Measurements from ENCODE around the gene ROPN1L. TPM values are rescaled to one million over a fixed set of nuclear protein-coding genes. Genes with fewer than 3 reads are reported as not detected.

The ROPN1L gene
- total RNA-seq, 1 donor from 2014 or later: 0.45 TPM

DNA sequence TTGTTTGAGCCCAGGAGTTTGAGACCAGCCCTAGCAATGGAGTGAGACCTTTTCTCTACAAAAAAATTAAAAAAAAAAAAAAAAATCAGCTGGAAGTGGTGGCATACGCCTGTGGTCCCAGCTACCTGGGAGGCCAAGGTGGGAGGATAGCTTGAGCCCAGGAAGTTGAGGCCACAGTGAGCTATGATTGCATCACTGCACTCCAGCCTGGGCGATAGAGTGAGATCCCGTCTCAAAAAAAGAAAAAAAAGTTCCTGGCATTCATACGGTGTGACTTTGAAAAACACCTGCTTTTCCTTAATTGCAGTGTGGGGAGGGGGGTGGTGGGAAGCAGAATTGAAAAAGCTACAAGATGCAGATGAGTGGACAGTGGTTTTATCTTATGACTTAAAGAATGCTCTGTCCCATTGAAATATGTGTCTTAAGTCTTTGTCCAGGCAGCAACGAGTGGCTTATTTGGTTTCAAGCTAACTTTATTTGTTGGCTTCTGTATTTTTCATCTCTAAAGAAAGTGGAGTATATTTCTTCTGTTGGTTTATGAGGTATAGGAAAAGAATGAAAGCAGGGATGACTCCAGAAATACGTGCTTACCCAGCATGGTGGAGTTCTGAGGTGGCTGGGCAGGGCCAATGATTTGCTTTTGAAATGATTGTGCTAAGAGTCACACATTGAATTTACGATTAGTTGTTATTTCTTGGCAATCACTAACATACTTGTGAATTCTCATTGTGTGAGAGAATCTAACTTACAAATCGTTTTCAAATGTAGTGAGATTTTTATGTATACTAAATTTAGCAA, 27.8 kb downstream of the ROPN1L start:
- H3K27me3 Mint-ChIP-seq (ENCODE audit: low read depth): no peaks in the 10 kb centered on the region
- no peak overlapping the region for H3K27ac Mint-ChIP-seq
- no peaks in the 10 kb centered on the region for H3K36me3 Mint-ChIP-seq
- H3K4me3 Mint-ChIP-seq: no peak overlapping the region
- no peaks in the 10 kb centered on the region for H3K9me3 Mint-ChIP-seq
- H3K4me1 Mint-ChIP-seq: peaks cover 18% of the 10 kb centered on the region
- no peak for DNase-seq (ENCODE audit: low spot score in 2 of 2, unreplicated experiment in 2 of 2)
- no peak for TF ChIP-seq CTCF (IDR thresholded peaks at IDR 0.05; ENCODE audit: unreplicated experiment)

GRCh38 chr5:10470669-10471068, 29.0 kb downstream of the ROPN1L start:
- H3K9me3 Mint-ChIP-seq: peaks cover 4% of the 10 kb centered on the region
- H3K4me3 Mint-ChIP-seq: no peak overlapping the region
- H3K27me3 Mint-ChIP-seq (ENCODE audit: low read depth): no peaks in the 10 kb centered on the region
- H3K4me1 Mint-ChIP-seq: peaks cover 18% of the 10 kb centered on the region
- H3K27ac Mint-ChIP-seq: no peak overlapping the region
- H3K36me3 Mint-ChIP-seq: no peaks in the 10 kb centered on the region
- no peak for DNase-seq (ENCODE audit: low spot score in 2 of 2, unreplicated experiment in 2 of 2)
- no peak for TF ChIP-seq CTCF (IDR thresholded peaks at IDR 0.05; ENCODE audit: unreplicated experiment)

DNA sequence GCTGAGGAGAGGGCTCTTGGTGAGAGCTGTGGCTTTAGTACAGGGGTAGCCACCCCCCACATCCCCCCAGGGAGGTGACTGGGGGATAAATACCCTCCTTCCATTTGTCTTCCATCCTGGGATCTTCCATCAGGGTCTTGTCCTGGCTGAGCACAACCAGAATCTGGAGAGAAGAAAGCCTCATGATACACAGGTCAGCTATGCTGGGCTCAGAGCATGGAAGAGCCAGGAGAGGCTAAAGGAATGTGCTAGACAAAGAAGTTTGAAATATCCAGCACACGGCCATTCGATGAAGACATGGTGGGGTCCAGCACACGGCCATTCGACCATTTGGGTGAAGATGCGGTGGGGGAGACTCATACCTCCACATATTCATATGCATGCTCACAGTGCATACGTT, 30.0 kb downstream of the ROPN1L start:
- H3K4me1 Mint-ChIP-seq: peaks cover 18% of the 10 kb centered on the region
- H3K4me3 Mint-ChIP-seq: no peak overlapping the region
- H3K27ac Mint-ChIP-seq: no peak overlapping the region
- peaks cover 8% of the 10 kb centered on the region for H3K9me3 Mint-ChIP-seq
- no peaks in the 10 kb centered on the region for H3K36me3 Mint-ChIP-seq
- TF ChIP-seq CTCF (IDR thresholded peaks at IDR 0.05; ENCODE audit: unreplicated experiment): no peak
- no peaks in the 10 kb centered on the region for H3K27me3 Mint-ChIP-seq (ENCODE audit: low read depth)
- DNase-seq (ENCODE audit: low spot score in 2 of 2, unreplicated experiment in 2 of 2): no peak

DNA sequence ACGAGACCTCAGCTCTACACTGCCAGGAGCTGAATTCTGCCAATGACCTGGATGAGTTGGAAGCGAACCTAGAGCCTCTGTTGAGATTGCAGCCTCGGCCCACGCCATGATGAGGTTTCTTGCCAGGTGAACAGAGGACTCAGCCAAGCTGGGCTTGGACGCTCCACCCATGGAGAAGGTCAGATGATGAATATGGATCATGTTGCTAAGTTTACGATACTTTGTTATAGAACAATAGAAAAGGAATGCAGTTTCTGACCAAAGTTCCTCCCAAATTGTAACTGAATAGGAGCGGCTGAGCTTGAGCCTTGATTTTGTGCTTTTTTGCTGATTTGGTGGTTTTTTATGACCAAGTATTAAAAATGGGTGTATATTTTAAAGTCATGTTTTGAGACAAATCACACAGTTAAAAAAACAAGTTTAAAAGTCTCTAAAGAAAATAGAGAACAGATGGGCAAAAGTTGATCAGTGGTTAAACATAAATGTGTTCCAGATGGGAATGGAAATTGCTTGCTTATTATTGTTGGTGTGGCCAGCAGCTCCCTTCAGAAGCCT, 32.9 kb downstream of the ROPN1L start:
- Mint-ChIP-seq H3K4me1 (no peaks in the 10 kb centered on the region), H3K27me3 (ENCODE audit: low read depth) (no peaks in the 10 kb centered on the region), H3K27ac (no peak overlapping the region), H3K36me3 (no peaks in the 10 kb centered on the region), H3K9me3 (peaks cover 9% of the 10 kb centered on the region), H3K4me3 (no peak overlapping the region)
- no peak for TF ChIP-seq CTCF (IDR thresholded peaks at IDR 0.05; ENCODE audit: unreplicated experiment)
- DNase-seq (ENCODE audit: low spot score in 2 of 2, unreplicated experiment in 2 of 2): no peak

- Mint-ChIP-seq H3K9me3 (peaks cover 13% of the 10 kb centered on the region), H3K36me3 (no peaks in the 10 kb centered on the region), H3K4me3 (no peak overlapping the region), H3K4me1 (peaks cover 7% of the 10 kb centered on the region), H3K27ac (no peak overlapping the region), H3K27me3 (ENCODE audit: low read depth) (no peaks in the 10 kb centered on the region)
- TF ChIP-seq CTCF (IDR thresholded peaks at IDR 0.05; ENCODE audit: unreplicated experiment): no peak
- no peak for DNase-seq (ENCODE audit: low spot score in 2 of 2, unreplicated experiment in 2 of 2)
Measured at GRCh38 chr5:10475931-10476676, 34.4 kb downstream of the ROPN1L start.
